SKM-1 (cell line): Measurements from ENCODE around the gene TRIP12.
"Not testable (repeated sequence)": the region's sequence is repeated elsewhere in the genome, so short reads cannot be mapped to it uniquely, and the experiment has no call there.

ENCODE experiments used
- DNase-seq: peaks from one replicate; lab custom pipeline; 2025; ENCODE audit not compliant: unreplicated experiment; lab: John Stamatoyannopoulos, UW

Gene TRIP12

DNA sequence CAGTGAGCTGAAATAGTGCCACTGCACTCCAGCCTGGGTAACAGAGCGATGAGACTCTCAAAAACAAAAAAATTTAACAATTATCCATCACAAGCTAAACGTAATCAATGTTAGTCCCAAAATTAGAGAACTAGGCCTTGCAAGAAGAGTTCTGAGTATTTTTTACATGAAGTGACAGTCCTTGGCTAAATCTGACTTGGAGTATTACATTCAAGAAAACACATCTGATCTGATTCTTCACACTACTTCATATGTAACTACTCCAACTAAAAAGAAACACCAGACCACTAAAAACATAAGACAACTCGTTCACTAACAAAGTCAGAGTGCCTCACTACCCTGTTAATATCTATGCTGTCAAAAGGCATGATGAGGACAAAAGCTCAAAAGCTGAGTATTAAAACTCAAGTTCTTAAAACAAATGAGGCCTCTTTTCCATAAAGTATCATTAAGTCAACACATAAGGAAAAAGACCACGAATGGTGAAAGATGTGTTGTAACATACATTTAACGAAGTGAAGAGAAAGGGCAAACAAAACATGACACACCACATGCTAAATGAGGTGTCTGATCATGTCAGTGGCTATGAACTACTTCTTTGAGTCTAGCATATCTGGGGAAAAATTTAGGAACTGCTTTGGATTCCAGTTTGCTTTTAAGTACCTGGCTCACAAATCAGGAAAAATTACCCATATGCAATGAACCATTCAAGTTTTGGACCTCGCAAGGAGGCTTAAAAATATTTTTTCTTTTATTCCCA lies 42.4 kb downstream of the TRIP12 start:
- DNase-seq: no peak

DNA sequence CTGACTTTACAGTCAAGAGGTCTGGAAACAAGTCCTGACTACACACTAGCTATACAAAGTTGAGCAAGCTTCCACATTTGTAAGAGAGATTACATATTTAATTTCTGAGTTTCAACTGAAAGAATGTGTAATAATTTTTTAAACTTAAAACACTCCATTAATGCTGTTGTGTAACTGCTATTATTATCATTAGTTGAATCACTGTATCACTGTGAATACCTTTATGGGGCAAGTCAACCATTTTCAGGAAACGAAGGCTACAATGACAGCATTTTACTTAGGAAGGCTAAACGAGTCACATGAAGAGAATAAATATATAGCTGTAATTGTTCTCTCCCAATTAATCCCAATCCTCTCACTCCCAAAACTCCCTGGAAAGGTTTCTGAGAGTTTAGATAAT lies 46.3 kb downstream of the TRIP12 start:
- DNase-seq: no peak

DNA sequence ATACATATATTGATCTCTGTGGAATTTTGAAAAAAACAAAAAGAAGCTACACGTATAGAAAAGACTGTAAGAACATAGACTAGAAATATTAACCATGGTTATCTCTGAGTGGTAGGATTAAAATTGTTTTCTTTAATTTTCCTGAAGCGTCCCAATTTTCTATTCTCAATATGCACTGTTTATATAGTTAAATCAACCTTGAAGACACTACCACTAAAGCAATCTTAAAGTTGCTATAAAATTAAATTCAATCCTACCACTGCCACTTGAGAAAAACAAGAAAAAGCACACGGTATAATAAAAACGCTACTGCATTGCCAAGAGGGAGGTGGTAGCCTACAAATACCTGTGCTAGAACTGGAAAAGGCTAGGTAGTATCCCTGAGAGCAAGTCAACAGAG lies 47.2 kb downstream of the TRIP12 start:
- no peak for DNase-seq

DNA sequence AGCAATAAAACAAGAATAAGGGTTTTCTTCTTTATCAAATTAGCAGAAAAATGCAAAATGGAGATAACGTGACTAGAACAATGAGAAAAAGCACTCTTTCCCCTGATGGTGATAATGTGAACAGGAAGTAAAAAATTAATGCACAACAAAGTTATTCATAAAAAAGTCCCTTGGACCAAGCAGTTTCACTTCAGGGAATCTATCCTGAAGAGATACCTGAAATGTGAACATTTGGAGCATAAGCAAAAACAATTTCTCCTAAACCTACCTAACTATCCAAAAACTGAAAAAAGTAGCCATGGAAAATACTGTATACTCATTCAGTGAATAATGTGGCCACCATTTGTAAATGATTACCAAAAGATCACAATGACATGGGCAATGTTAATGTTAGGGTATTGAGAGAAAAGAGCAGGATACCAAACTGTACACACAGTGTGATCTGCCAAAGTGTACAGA lies 48.7 kb downstream of the TRIP12 start:
- DNase-seq: no peak

DNA sequence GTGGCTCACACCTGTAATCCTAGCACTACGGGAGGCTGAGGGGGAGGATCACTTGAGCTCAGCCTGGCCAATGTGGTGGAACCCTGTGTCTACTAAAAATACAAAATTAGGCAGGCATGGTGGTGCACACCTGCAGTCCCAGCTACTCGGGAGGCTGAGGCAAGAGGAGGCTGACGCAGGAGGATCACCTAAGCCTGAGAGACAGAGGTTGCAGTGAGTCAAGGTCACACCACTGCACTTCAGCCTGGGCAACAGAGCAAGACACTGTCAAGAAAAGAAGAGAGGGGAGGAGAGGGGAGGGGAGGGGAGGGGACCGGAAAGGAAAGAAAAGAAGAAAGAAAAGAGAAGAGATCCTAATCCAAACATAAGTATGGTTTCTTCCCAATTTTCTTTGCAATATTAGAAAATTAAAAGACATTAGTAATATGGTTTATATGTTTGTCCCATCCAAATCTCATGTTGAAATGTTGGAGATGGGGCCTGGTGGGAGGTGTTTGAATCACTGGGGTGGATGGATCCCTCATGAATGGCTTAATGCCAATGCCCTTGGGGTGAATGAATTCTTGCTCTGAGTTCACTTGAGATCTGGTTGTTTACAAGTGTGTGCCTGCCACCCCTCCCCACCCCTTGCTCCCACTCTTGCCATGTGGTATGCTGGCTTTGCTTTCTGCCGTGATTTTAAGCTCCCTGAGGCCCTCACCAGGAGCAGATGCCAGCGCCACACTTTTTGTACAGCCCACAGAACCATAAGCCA lies 50.7 kb downstream of the TRIP12 start:
- DNase-seq: no peak

DNA sequence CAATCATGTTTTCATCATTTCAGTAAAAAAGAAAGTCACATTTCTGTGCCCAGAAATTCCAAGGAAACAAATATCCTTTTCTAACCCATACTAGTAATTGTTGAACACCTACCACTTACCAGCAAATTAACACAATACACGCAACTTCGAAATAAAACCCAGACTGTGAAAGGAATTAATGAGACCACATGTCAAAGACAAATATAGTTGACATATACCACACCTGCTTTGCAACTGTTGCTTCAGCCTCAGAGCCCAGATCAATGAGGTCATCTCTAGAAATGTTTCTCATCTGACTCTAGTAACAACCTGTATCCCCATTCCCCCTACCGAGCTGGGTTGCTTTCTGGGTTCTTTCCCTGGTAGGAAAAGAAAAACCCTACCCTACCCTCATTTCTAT lies 52.6 kb downstream of the TRIP12 start:
- no peak for DNase-seq

- DNase-seq: no peak
Observed at GRCh38 chr2:229868794-229869193, 53.0 kb downstream of the TRIP12 start.

DNA sequence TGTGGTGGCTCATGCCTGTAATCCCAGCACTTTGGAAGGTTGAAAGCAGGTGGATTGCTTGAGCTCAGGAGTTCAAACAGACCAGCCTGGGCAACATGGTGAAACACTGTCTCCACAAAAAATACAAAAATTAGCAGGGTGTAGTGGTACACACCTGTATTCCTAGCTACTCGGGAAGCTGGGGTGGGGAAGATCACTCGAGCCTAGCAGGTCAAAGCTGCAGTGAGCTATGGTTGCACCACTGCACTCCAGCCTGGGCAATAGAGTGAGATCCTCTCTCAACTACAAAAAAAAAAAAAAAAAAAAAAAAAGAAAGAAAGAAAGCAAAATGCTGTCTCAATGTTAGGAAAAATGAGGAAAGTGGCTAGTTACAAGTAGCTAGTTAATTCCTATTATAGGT lies 56.8 kb downstream of the TRIP12 start:
- DNase-seq: no peak

DNA sequence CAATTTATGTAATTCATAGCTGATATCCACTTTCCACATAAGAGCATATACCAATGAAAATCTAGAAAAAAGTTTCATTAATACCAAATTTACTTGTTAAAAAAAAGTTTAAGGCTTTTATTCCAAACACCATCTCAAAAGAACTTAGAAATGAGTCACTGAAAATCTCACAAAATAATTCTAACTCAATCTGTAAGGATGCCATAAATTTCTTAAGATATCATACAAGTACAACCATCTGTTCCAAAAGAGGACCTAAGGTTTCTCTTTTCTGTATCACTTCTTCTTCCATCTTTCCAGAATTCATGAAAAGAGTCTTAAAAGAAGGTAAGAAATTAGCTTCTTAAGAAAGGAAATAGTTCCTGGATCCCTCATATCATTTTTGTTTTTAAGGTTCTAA lies 60.4 kb downstream of the TRIP12 start:
- no peak for DNase-seq

DNA sequence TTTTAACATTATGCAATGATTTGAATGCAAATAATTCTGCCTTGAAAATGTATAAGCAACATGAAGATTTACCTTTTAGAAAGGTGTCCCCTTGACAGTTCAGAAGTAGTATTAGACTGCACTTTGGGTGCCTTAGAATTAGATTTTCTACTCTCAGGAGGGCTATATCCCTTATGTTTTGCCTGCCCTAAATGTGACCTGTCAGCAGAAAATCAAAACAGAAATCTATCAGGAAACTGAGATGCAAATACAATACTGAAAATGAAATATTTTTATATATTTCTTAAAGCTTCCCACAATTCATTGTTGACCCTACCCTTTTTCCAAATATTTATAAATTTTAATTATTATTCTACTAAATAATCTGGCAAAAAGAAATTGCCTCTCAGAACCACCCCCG lies 61.5 kb downstream of the TRIP12 start:
- DNase-seq: no peak

DNA sequence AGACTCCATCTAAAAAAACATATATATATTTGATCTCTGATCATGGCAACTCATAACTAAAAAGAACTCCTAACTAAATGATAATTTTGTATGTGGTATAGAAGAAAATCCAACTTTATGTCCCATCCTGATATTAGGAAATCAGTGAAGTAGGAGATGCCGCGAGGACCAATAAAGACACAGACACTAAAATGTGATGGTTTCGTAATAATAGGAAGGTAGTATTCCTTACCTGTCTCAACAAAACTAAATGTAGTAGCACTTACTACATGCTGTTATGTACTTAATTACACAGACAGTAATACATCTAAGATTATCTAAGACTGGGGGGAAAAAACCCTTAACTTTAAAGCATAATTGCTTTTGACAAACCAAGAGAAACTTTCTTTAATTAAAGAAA lies 63.5 kb downstream of the TRIP12 start:
- no peak for DNase-seq

DNA sequence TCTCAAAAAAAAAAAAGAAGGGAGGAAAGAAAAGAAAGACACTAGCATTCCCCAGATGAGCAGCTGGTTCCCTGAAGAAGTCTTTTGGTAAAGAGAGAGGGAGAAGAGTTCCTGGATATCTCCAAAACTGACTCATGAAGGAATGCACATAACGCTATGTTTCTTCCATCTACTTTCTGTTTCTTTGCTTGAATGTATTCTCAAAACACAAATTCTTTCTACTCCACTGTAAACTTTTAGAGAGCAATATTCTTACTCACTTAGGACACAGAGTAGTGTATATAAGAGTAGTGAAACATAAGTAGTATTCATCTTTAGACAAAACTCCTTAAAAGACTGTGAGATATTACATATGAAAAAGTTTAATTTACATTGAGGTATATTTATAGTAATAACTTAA lies 64.2 kb downstream of the TRIP12 start:
- no peak for DNase-seq

DNA sequence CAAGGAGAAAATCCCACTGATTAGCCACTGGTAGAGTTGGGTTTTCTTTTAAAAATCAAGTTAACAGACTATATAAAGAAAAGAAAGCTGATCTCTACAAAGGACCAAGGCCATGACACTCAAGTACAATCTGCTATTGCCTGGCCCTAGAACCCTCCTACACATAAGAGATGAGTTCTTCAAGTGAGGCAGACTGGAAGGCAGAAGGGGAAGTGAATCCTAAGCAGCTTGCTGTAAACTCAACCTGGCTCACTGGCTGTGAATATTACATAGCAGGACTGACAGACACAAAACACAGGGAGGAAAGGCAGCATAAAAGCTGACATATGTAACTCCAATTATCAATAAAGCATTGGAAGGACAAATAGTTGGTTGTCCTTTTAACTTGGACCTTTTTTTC lies 65.4 kb downstream of the TRIP12 start:
- DNase-seq: no peak

DNA sequence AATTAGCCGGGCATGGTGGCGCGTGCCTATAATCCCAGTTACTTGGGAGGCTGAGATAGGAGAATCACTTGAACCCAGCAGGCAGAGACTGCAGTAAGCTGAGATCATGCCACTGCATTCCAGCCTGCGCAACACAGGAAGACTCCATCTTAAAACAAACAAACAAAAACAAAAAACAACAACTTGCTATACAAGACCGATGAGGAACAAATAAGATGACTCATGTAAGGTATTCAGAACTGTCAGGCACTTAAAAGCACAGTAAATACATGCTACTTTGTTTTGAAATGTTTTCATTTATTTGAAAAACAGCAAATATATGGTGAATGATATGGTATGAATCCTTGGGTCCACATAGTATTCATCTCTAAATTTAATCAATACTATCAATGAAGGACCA lies 66.7 kb downstream of the TRIP12 start:
- DNase-seq: no peak

DNA sequence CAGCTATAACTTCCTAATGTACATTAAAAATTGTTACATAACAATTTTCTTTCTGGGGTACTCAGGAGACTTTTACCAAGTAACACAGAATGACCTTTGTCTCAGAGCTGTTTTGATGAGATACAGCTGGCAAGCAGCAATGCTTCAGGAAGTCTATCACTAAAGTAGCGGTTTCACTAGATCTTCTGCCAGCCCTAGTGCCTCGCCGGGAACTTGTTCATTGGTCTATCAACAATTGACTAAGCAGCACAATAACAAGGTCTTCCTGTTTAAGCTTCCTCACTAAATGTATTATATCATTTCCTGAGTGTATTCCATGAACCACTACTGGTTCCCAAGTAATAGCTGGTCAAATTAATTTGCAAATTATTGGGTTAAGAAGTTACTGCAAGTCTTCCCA lies 69.2 kb downstream of the TRIP12 start:
- DNase-seq: no peak

- DNase-seq: no peak
Observed at GRCh38 chr2:229851870-229852269, 69.9 kb downstream of the TRIP12 start.

DNA sequence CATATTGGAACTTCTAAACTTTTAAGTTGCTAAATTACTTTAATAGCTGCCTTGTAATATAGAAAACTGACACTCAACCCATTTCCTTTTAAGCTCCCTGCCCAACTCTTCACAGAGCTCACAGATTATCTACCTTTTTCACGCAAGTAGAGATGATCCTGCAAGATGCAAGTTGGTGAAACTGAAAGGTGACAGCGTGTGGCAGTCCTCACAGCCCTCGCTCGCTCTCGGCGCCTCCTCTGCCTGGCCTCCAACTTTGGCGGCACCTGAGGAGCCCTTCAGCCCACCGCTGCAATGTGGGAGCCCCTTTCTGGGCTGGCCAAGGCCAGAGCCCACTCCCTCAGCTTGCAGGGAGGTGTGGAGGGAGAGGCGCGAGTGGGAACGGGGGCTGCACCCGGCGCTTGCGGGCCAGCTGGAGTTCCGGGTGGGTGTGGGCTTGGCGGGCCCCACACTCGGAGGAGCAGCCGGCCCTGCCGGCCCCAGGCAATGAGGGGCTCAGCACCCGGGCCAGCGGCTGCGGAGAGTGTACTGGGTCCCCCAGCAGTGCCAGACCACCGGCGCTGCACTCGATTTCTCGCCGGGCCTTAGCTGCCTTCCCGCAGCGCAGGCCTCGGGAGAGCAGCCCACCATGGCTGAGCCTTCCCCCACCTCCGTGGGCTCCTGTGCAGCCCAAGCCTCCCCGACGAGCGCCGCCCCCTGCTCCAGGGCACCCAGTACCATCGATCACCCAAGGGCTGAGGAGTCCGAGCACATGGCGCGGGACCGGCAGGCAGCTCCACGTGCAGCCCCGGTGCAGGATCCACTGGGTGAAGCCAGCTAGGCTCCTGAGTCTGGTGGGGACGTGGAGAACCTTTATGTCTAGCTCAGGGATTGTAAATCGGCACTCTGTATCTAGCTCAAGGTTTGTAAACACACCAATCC lies 71.2 kb downstream of the TRIP12 start:
- not testable (repeated sequence) for DNase-seq

DNA sequence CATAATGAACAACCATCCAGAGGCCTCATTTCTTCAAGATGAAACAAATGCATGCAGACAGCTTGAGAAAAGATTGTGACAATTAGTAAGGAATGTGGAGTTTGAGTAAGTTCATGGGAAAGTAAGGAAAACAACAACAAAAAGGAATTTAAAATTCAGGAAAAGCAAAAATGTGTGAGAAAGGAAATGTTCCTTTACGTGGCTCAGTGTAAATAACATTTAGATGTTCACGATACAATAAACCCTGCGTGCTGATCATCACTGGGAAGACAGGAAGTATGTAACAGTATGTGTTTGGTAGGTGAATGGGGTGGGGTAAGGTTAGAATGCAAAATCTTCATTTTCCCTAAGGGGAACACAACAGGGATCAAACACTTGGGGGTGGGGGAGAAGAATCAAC lies 72.7 kb downstream of the TRIP12 start:
- DNase-seq: no peak

DNA sequence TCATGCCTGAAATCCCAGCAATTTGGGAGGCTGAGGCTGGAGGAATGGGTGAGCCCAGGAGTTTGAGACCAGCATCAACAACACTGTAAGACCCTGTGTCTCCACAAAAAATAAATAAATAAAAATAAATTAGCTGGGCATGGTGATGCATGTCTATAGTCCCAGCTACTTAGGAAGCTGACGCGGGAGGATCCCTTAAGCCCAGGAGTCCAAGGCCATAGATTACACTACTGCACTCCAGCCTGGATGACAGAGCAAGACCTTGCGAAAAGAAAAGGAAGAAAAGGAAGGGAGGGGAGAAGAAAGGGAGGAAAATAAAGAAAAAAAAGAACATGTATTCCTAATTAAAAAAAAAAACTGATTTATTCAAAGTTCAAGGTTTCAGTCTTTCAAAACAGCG lies 78.2 kb downstream of the TRIP12 start:
- no peak for DNase-seq

DNA sequence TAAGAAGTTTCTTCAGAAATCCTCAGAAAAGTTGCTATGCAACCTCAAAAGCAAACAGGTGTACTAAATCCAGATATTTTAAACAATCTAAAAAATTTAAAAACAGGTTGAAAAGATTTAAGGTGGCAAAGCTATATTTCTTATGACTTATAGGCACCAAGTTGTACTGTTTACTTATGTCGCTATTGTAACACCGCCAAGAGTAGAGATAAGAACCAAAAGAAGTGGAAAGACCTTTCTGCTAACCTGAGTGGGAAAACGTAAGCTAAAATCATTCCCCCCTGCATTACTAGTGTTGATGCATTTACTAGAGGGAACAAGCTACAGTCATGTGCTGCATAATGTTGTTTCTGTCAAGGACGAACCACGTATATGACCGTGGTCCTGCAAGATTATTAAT lies 83.1 kb downstream of the TRIP12 start:
- DNase-seq: no peak

GRCh38 chr2:229836847-229837246 lies 85.0 kb downstream of the TRIP12 start:
- DNase-seq: no peak
